Immature natural killer cell (primary cell): ENCODE data around the gene SMAD5. TPM values are rescaled to one million over a fixed set of nuclear protein-coding genes. Genes with fewer than 3 reads are reported as not detected.
A peak's percentile ranks its signal among the peaks of the same experiment; 100 is the strongest.

Experiments
- DNase-seq, 3 donors: peaks; one replicate each; pipeline ENCODE4 v3.0.0; 2022; ENCODE audit warnings: mixed read lengths in 1 of 3
- H3K27ac Mint-ChIP-seq, 6 donors: one replicate each; pipeline ENCODE4 v1.8.0; 2020; ENCODE audit warnings: mixed read lengths in 6 of 6, mild to moderate bottlenecking in 5 of 6, inconsistent platforms in 4 of 6, moderate library complexity in 3 of 6
- H3K27me3 Mint-ChIP-seq, 3 donors: one replicate each; pipeline ENCODE4 v1.8.0; 2020 to 2021; ENCODE audit warnings: low read depth in 3 of 3, mild to moderate bottlenecking in 3 of 3, mixed read lengths in 3 of 3, moderate library complexity in 3 of 3, inconsistent platforms in 1 of 3
- H3K36me3 Mint-ChIP-seq, 3 donors: one replicate each; pipeline ENCODE4 v1.8.0; 2020; ENCODE audit warnings: mixed read lengths in 3 of 3, inconsistent platforms in 2 of 3, mild to moderate bottlenecking in 2 of 3
- H3K4me1 Mint-ChIP-seq, 2 donors: one replicate each; pipeline ENCODE4 v1.8.0; 2020; ENCODE audit warnings: inconsistent platforms in 2 of 2, mild to moderate bottlenecking in 2 of 2, mixed read lengths in 2 of 2, moderate library complexity in 1 of 2
- H3K4me3 Mint-ChIP-seq, 5 donors: one replicate each; pipeline ENCODE4 v1.8.0; 2020; ENCODE audit warnings: mild to moderate bottlenecking in 5 of 5, mixed read lengths in 5 of 5, inconsistent platforms in 3 of 5, moderate library complexity in 3 of 5
- H3K9me3 Mint-ChIP-seq, 6 donors: one replicate each; pipeline ENCODE4 v1.8.0; 2020; ENCODE audit warnings: mild to moderate bottlenecking in 6 of 6, mixed read lengths in 6 of 6, inconsistent platforms in 4 of 6, moderate library complexity in 3 of 6
- polyA plus RNA-seq, 3 donors: library from polyadenylated mRNA; unstranded; fragments of 300-500 nt; fragmentation: Illumina TruSeq; gene quantifications; one replicate each; pipeline ENCODE4 v1.2.3, GENCODE V29; 2021

Gene SMAD5
- polyA plus RNA-seq, result 10 to 100 TPM; 23.9 to 37.8 (median 32.5) TPM

- peak; percentile 91 to 93 (median 92) for DNase-seq
- Mint-ChIP-seq H3K36me3 (no peaks in the 10 kb centered on the region), H3K27ac (peak within 1 kb of the TSS; percentile 89 to 96 (median 92)), H3K9me3 (no peaks in the 10 kb centered on the region), H3K4me3 (peak within 1 kb of the TSS; percentile 91 to 96 (median 94)), H3K4me1 (peaks cover 28 to 55% of the 10 kb centered on the region in 2 donors), H3K27me3 (peaks cover 12 to 24% (median 23%) of the 10 kb centered on the region in 3 donors)
Measured at GRCh38 chr5:136132557-136133221, at the start of gene SMAD5. SMAD5 (plus strand) TSS chr5:136132845; CDS start chr5:136153761, 20,916 bp downstream.

DNA sequence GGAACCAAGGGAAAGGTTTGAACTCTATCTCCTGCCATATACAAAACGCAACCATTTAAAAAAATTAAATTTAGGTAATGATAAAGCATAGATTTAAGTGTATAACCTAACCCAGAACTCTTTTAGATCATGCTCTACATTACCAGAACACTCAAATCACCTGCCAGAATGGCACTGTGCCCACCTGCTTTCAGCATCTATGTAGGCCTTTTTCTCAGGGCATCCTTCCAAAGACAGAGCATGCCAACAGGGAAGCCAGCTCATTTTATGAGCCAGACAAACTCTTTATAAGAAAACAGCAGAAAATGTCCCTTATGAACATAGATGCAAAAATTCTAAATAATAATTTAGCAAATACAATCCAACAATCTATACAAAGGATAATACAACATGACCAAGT is 47.9 kb upstream of the SMAD5 start:
- peaks cover 8 to 10% of the 10 kb centered on the region in 2 donors for H3K4me1 Mint-ChIP-seq
- no peak for DNase-seq
- H3K4me3 Mint-ChIP-seq, result no peak overlapping the region
- H3K36me3 Mint-ChIP-seq, result no peaks in the 10 kb centered on the region
- H3K27ac Mint-ChIP-seq, result no peak overlapping the region
- H3K9me3 Mint-ChIP-seq, result no peaks in the 10 kb centered on the region
- peaks cover 9 to 19% (median 12%) of the 10 kb centered on the region in 3 donors for H3K27me3 Mint-ChIP-seq

DNA sequence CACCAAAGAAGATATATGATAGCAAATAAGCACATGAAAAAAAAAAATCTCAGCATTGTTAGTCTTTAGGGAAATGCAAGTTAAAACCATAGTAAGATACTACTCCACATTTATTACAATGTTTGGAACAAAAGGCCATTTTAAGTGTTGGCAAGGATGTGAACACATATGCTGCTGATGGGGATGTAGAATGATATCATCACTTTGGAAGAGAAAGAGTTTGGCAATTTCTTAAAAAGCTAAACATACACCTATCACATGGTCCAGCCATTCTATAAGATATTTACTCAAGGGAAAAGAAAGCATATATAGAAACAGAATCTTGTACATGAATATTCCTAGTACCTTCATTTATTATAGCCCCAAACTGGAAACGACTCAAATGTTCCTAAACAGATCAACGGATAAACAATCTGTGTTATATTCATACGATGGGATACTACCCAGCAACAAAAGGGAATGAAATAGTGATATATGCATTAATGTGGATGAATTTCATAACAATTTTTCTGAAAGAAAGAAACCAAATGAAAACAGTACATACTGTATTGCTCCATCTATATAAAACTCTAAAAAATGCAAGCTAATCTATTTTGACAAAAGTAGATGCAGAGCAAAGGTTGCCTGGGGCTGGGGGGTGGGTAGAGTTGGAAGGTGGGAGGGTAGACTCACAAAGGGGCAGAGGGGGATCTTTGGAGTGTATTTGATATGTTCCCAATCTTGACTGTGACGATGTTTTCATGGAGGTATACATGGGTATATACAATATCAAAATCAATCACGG is 45.7 kb upstream of the SMAD5 start:
- Mint-ChIP-seq H3K4me1 (no peaks in the 10 kb centered on the region), H3K36me3 (no peaks in the 10 kb centered on the region), H3K27me3 (peaks cover 0 to 13% (median 1%) of the 10 kb centered on the region in 3 donors), H3K4me3 (no peak overlapping the region), H3K9me3 (peaks cover 0 to 2% (median 0%) of the 10 kb centered on the region in 6 donors), H3K27ac (no peak overlapping the region)
- DNase-seq, result no peak

DNA sequence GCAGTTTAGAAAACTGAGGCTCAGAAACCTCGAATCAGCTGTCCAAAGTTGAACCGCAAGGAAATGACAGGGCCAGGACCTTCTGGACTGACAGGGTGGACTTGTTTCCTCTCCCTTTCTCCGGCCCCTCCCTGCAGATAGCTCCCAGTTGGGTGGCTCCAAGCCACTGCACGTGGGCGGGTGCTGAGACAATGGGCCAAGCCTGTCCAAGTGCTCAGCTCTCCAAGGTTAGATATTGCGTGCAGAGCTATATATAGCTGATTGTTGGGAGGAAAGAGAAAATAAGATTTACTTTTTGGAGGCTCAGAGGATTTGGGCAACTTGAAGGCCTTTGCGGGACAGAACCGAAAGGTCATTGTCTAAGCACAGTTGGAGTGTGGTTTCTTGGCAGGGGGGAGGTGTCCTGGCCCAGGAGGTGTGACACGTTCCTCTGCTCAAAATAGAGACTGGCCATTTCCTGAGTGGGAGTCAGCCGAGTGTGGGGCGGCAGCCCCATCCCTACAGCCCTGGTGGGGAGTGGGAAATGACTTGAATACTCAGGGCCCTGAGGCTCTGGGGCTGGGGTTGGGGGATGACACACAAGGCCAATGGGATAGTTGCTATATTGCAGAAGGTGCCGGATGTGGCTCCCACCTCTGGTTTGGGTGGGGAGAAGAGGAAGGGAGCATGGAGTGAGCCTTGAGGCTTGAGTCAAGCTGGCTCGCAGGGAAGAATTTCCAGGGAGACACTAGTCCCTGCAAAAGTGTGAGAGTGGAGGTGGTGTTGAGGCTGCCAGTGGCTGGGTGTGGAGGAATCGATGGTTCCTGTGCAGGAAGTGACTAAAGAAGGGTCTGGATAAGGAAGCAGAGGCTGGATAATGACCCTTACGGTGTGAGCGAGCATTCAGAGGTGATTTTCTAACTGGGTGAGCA is 44.4 kb upstream of the SMAD5 start:
- no peak overlapping the region for H3K27ac Mint-ChIP-seq
- no peaks in the 10 kb centered on the region for H3K4me1 Mint-ChIP-seq
- peaks cover 0 to 2% (median 0%) of the 10 kb centered on the region in 6 donors for H3K9me3 Mint-ChIP-seq
- H3K36me3 Mint-ChIP-seq, result no peaks in the 10 kb centered on the region
- H3K4me3 Mint-ChIP-seq, result no peak overlapping the region
- DNase-seq, result no peak
- H3K27me3 Mint-ChIP-seq, result peaks cover 0 to 13% (median 0%) of the 10 kb centered on the region in 3 donors

- Mint-ChIP-seq H3K36me3 (no peaks in the 10 kb centered on the region), H3K27ac (no peak overlapping the region), H3K4me3 (no peak overlapping the region), H3K9me3 (peaks cover 0 to 2% (median 0%) of the 10 kb centered on the region in 6 donors), H3K27me3 (peaks cover 0 to 11% (median 2%) of the 10 kb centered on the region in 3 donors), H3K4me1 (no peaks in the 10 kb centered on the region)
- DNase-seq, result no peak
Measured at GRCh38 chr5:136089791-136090190, 42.9 kb upstream of the SMAD5 start.

GRCh38 chr5:136090319-136090718 is 42.3 kb upstream of the SMAD5 start:
- DNase-seq, result no peak
- Mint-ChIP-seq H3K4me1 (no peaks in the 10 kb centered on the region), H3K9me3 (peaks cover 0 to 2% (median 0%) of the 10 kb centered on the region in 6 donors), H3K36me3 (no peaks in the 10 kb centered on the region), H3K27me3 (peaks cover 0 to 9% (median 2%) of the 10 kb centered on the region in 3 donors), H3K4me3 (no peak overlapping the region), H3K27ac (no peak overlapping the region)

GRCh38 chr5:136094189-136094912 is 38.3 kb upstream of the SMAD5 start:
- H3K9me3 Mint-ChIP-seq, result peaks cover 0 to 2% (median 0%) of the 10 kb centered on the region in 6 donors
- no peaks in the 10 kb centered on the region for H3K36me3 Mint-ChIP-seq
- no peaks in the 10 kb centered on the region for H3K4me1 Mint-ChIP-seq
- DNase-seq, result no peak
- no peak overlapping the region for H3K4me3 Mint-ChIP-seq
- H3K27ac Mint-ChIP-seq, result no peak overlapping the region
- H3K27me3 Mint-ChIP-seq, result peaks cover 3 to 11% (median 10%) of the 10 kb centered on the region in 3 donors

DNA sequence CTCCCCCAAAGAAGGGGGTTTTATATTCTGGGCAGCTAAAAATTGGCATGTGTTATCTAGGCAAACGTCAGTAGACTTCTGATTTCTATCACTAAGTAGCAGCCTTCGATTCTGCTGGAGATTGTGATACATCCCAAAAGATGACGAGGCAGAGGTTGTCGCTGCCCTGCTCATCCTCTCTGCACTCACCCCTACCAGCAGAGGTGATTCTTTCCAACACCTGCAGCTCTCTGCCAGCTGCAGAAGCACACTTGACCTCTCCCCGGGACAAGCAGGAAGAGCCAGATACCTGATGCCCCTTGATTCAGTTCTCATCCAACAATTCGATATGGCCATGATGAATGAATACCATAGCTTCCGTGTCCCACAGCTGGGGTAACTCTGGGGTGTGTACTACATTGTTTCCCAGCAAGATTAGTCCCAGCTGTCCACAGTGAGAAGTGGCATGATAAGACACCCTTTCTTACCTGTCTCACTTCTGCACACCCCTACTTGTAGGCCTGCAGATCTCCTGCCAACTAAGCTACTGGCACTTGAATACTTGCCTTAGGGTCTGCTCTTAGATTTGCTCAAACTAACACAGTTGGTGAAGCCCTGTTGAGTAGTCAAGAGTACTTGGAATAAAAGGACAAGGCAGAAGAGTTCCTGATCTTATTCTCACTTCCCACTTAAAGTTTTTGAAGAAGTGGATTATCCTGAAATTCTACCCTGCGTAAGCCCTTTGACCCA is 37.6 kb upstream of the SMAD5 start:
- Mint-ChIP-seq H3K36me3 (no peaks in the 10 kb centered on the region), H3K27ac (no peak overlapping the region), H3K4me3 (no peak overlapping the region), H3K4me1 (no peaks in the 10 kb centered on the region), H3K27me3 (peaks cover 3 to 12% (median 11%) of the 10 kb centered on the region in 3 donors), H3K9me3 (peaks cover 0 to 2% (median 0%) of the 10 kb centered on the region in 6 donors)
- DNase-seq, result no peak

- Mint-ChIP-seq H3K27ac (no peak overlapping the region), H3K4me3 (no peak overlapping the region), H3K36me3 (no peaks in the 10 kb centered on the region), H3K4me1 (no peaks in the 10 kb centered on the region), H3K9me3 (no peaks in the 10 kb centered on the region), H3K27me3 (peaks cover 3 to 12% (median 11%) of the 10 kb centered on the region in 3 donors)
- no peak for DNase-seq
Measured at GRCh38 chr5:136098176-136098575, 34.5 kb upstream of the SMAD5 start.

DNA sequence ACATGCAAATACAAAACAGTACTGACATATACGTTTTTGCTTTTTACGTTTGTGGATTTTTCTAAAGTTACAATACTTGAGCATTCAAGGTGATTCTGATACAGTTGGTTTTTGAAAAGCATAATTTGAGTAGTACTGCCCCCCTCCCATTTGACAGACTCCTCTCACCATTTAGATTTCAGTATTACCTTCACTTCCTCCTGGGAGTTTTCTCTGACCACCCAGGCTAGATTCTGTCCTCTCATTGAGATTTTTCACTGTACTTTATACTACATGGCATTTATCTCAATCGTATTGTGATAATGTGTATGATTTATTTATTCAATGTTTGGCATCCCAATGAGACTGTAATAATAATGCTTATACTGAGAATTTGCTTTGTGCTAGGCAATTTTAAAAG is 32.8 kb upstream of the SMAD5 start:
- Mint-ChIP-seq H3K36me3 (no peaks in the 10 kb centered on the region), H3K27ac (no peak overlapping the region), H3K4me3 (no peak overlapping the region), H3K4me1 (no peaks in the 10 kb centered on the region), H3K27me3 (peaks cover 3 to 12% (median 11%) of the 10 kb centered on the region in 3 donors), H3K9me3 (no peaks in the 10 kb centered on the region)
- no peak for DNase-seq

DNA sequence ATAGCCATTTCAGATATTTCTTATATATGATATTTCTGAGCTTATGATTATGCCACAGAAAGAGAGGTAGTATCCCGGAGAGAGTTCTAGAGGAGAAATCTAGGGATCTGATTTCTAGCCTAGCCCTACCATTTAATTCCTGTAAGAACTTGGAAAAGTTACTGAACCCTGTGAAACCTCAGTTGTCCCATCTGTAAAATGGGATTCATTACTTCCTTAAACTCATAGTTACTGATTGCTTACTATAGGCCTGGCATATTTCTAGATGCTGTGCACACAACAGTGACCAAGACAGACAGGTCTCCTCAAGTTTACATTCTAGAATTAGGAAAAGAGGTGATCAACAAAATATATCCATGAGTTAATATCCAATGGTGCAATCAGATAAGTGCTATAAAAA is 30.8 kb upstream of the SMAD5 start:
- no peak for DNase-seq
- H3K4me3 Mint-ChIP-seq, result no peak overlapping the region
- H3K27ac Mint-ChIP-seq, result no peak overlapping the region
- H3K27me3 Mint-ChIP-seq, result peaks cover 3 to 5% (median 4%) of the 10 kb centered on the region in 3 donors
- no peaks in the 10 kb centered on the region for H3K36me3 Mint-ChIP-seq
- no peaks in the 10 kb centered on the region for H3K9me3 Mint-ChIP-seq
- no peaks in the 10 kb centered on the region for H3K4me1 Mint-ChIP-seq

GRCh38 chr5:136103118-136103517 is 29.5 kb upstream of the SMAD5 start:
- Mint-ChIP-seq H3K4me1 (no peaks in the 10 kb centered on the region), H3K4me3 (no peak overlapping the region), H3K27me3 (peaks cover 1 to 5% (median 4%) of the 10 kb centered on the region in 3 donors), H3K27ac (no peak overlapping the region), H3K9me3 (no peaks in the 10 kb centered on the region), H3K36me3 (no peaks in the 10 kb centered on the region)
- DNase-seq, result no peak
